Prostate gland (tissue), 2 donors: ENCODE data around the gene A2M. TPM values are rescaled to one million over a fixed set of nuclear protein-coding genes. Genes with fewer than 3 reads are reported as not detected.

Experiments used
- DNase-seq: peaks from one replicate; pipeline ENCODE4 v3.0.0-alpha.2; 2019; ENCODE audit warnings: low spot score
- H3K27ac ChIP-seq, 2 donors: fragments of 200-600 bp; sonication (generic); 2 replicates each; pipeline ENCODE4 v1.5.1; 2017 to 2019
- H3K27me3 ChIP-seq: fragments of 200-600 bp; sonication (generic); replicated peaks from 2 replicates; pipeline ENCODE4 v1.5.1; 2019; ENCODE audit not compliant: insufficient read depth
- H3K36me3 ChIP-seq, 2 donors: fragments of 200-600 bp; sonication (generic); 1 replicate in 1 of 2; 2 replicates in 1 of 2; pipeline versions ENCODE4 v1.5.1 to v1.8.1; 2017 to 2019
- H3K4me1 ChIP-seq: fragments of 200-600 bp; sonication (generic); replicated peaks from 2 replicates; pipeline ENCODE4 v1.5.1; 2019
- H3K4me3 ChIP-seq, 2 donors: fragments of 200-600 bp; sonication (generic); 2 replicates each; pipeline ENCODE4 v1.5.1; 2017 to 2019
- H3K9me3 ChIP-seq: fragments of 200-600 bp; sonication (generic); 2 replicates; pipeline ENCODE4 v1.5.1; 2017
- CTCF ChIP-seq, 4 experiments: fragments of 200-600 bp in 2 of 4; fragments of 450-650 bp in 2 of 4; sonication (generic) in 2 of 4; IDR thresholded peaks; 1 replicate in 3 of 4; 2 replicates in 1 of 4; pipeline ENCODE4 v1.5.1; 2016 to 2019; ENCODE audit warnings: antibody characterized with exemption in 4 of 4, mild to moderate bottlenecking in 2 of 4, moderate library complexity in 2 of 4
- POLR2A ChIP-seq: fragments of 450-650 bp; IDR thresholded peaks from one replicate; pipeline ENCODE4 v1.6.1; 2016; ENCODE audit warnings: antibody characterized with exemption, mild to moderate bottlenecking
- POLR2AphosphoS5 ChIP-seq: sonication (generic); formaldehyde crosslinking; IDR thresholded peaks from one replicate; pipeline ENCODE4 v1.6.1; 2017; ENCODE audit warnings: antibody characterized with exemption
- WGBS: methylation state at CpG from one replicate; pipeline ENCODE4 v1.1.5; 2018; 5-methylcytosine and 5-hydroxymethylcytosine counted together
- intact Hi-C: fragments of 100-400 bp; cut with DNase I; formaldehyde crosslinking; loops from one replicate; pipeline ENCODE4 v1.14.2; 2022
- total RNA-seq, 2 donors: library from RNA; depleted of rRNA; stranded (reverse); fragments of >200 nt; gene quantifications; one replicate each; pipeline ENCODE4 v1.1.0, GENCODE V29; 2016

The A2M gene
- total RNA-seq, 2 donors from 2014 or later, result 82.6 to 286 TPM

DNA sequence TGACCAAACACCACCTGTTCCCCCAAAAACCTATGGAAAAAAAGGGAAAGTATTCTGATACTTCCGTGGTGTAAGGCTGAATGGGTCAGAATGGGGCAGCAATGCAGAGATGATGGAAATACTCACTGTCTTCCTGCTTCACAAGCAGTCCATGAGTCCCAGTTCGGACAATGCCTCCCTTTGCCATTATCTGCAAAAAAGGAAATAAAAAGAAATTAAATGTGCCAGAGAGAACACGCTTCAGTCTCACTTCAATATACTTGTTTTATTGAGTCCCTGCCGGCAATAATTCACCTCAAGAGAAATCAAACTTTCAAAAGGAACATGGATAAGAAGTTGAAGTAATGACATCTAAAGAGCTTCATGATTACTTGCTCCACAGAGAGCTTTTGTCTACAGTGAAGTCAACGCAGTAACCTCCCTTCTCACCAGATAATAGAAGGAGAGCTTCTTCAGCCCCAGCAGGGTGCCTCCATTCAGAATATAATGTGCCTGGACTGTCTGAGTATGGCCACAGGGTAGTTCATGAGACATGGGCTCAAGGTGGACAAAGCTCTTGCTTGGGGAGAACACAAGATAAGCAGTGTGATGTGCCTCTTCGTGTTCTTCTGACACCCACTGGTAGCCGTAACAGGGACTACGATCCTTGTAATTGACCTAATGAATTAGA lies 14.6 kb downstream of the A2M start:
- H3K4me1 ChIP-seq, result no peaks in the 10 kb centered on the region
- no peaks in the 10 kb centered on the region for H3K36me3 ChIP-seq
- intact Hi-C loops, result no loop called here
- no peaks in the 10 kb centered on the region for H3K9me3 ChIP-seq
- no peak overlapping the region for H3K4me3 ChIP-seq
- H3K27me3 ChIP-seq, result no peaks in the 10 kb centered on the region
- TF ChIP-seq POLR2AphosphoS5, result no peak
- no peak for TF ChIP-seq POLR2A
- no peak for TF ChIP-seq CTCF (IDR thresholded peaks at IDR 0.05)
- H3K27ac ChIP-seq, result no peak overlapping the region
- 72% methylated on average over 8 of the region's 8 CpGs for WGBS
- no peak for DNase-seq

DNA sequence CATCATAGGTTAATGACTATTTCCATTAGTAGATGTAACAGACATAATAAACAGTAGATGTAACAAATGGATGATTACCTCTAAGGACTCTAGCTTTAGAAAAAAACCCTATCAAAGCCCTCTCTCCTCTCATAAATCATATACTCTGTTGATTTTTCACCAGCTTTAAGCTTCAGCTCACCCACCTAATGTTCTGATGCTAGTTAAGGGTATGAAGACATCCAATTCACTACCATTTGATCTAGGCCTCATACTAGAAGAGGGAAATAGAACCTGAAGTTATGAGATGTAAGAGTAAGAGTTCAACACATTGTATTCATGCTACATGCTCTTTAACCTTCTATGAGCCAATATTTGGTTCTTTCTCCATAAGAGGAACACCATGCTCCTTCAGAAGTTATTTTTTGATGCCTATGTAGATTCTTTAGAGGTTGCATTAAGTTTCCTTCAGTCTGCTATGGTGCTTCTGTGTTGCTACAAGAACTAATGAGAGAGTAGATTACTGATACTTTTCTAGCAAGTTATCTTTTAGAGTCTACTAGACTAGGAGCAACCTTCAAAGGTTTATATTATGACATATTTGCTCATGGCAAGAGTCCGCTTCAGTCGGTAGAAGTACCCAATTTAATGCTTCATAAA lies 16.0 kb downstream of the A2M start:
- no peaks in the 10 kb centered on the region for H3K27me3 ChIP-seq
- no peaks in the 10 kb centered on the region for H3K4me1 ChIP-seq
- H3K36me3 ChIP-seq, result no peaks in the 10 kb centered on the region
- no peak for DNase-seq
- no peak for TF ChIP-seq CTCF (IDR thresholded peaks at IDR 0.05)
- no peak for TF ChIP-seq POLR2AphosphoS5
- no peak for TF ChIP-seq POLR2A
- intact Hi-C loops, result loop anchor here (2.0 kb wide), 1 partner anchor 19 kb away; no protein-coding TSS in a partner anchor
- 94% methylated on average over 2 of the region's 2 CpGs for WGBS
- no peak overlapping the region for H3K27ac ChIP-seq
- H3K9me3 ChIP-seq, result no peaks in the 10 kb centered on the region
- H3K4me3 ChIP-seq, result no peak overlapping the region

- WGBS, result 84% methylated on average over 14 of the region's 14 CpGs
- no peaks in the 10 kb centered on the region for H3K9me3 ChIP-seq
- intact Hi-C loops, result loop anchor here (2.0 kb wide), 1 partner anchor 18 kb away; no protein-coding TSS in a partner anchor
- TF ChIP-seq CTCF (IDR thresholded peaks at IDR 0.05) (no peak), POLR2A (no peak), POLR2AphosphoS5 (no peak)
- DNase-seq, result no peak
- H3K4me1 ChIP-seq, result no peaks in the 10 kb centered on the region
- H3K4me3 ChIP-seq, result no peak overlapping the region
- H3K27ac ChIP-seq, result no peak overlapping the region
- H3K27me3 ChIP-seq, result no peaks in the 10 kb centered on the region
- no peaks in the 10 kb centered on the region for H3K36me3 ChIP-seq
These were observed 17.2 kb downstream of the A2M start for GRCh38 chr12:9098463-9099026.

GRCh38 chr12:9098115-9098452 lies 17.6 kb downstream of the A2M start:
- Histone ChIP-seq H3K9me3 (no peaks in the 10 kb centered on the region), H3K4me1 (no peaks in the 10 kb centered on the region), H3K27me3 (no peaks in the 10 kb centered on the region), H3K27ac (no peak overlapping the region), H3K36me3 (no peaks in the 10 kb centered on the region), H3K4me3 (no peak overlapping the region)
- 83% methylated on average over 6 of the region's 6 CpGs for WGBS
- DNase-seq, result no peak
- TF ChIP-seq CTCF (IDR thresholded peaks at IDR 0.05), result no peak
- TF ChIP-seq POLR2AphosphoS5, result no peak
- no peak for TF ChIP-seq POLR2A
- intact Hi-C loops, result loop anchor here (2.0 kb wide), 1 partner anchor 17 kb away; no protein-coding TSS in a partner anchor
